HCT116 (cell line): Measurements from ENCODE around the gene DICER1.

Experiments used
- CBX3 ChIP-seq: IDR thresholded peaks from 2 replicates; pipeline ENCODE4 v1.6.1; 2012; ENCODE audit warnings: low read depth
- CTCF ChIP-seq, 3 experiments: fragments of 200-600 bp in 1 of 3; sonication (generic) in 1 of 3; IDR thresholded peaks in 2 of 3; conservative IDR thresholded peaks in 1 of 3; 2 replicates each; pipeline ENCODE4 v1.5.1; 2012 to 2017; ENCODE audit warnings: low read depth in 2 of 3, low read length in 2 of 3, antibody characterized with exemption in 1 of 3, borderline replicate concordance in 1 of 3, control low read depth in 1 of 3, mild to moderate bottlenecking in 1 of 3, mixed read lengths in 1 of 3, mixed run types in 1 of 3, moderate library complexity in 1 of 3; ENCODE audit not compliant: insufficient read depth in 1 of 3
- EZH2 ChIP-seq: fragments of 200-600 bp; sonication (generic); IDR thresholded peaks from 2 replicates; pipeline ENCODE4 v1.6.1; 2017; ENCODE audit warnings: antibody characterized with exemption, mixed run types
- EZH2phosphoT487 ChIP-seq: fragments of 200-600 bp; IDR thresholded peaks from 2 replicates; pipeline ENCODE4 v1.6.1; 2018; ENCODE audit warnings: antibody characterized with exemption, borderline replicate concordance
- MAX ChIP-seq: IDR thresholded peaks from 2 replicates; pipeline ENCODE4 v1.6.1; 2012
- POLR2A ChIP-seq: IDR thresholded peaks from 2 replicates; pipeline ENCODE4 v1.7.0; 2011; ENCODE audit warnings: borderline replicate concordance; ENCODE audit not compliant: insufficient read depth, insufficient read length; ENCODE audit errors: extremely low read depth
- RAD21 ChIP-seq: IDR thresholded peaks from 2 replicates; pipeline ENCODE4 v1.6.1; 2012; ENCODE audit warnings: low read depth, mild to moderate bottlenecking
- REST ChIP-seq: IDR thresholded peaks from 2 replicates; pipeline ENCODE4 v1.6.1; 2012; ENCODE audit warnings: low read depth
- TCF7L2 ChIP-seq: IDR thresholded peaks from 2 replicates; pipeline ENCODE4 v1.7.0; 2011; ENCODE audit warnings: borderline replicate concordance, inconsistent platforms; ENCODE audit not compliant: insufficient read depth, insufficient read length; ENCODE audit errors: extremely low read depth
- ZBTB33 ChIP-seq: IDR thresholded peaks from 2 replicates; pipeline ENCODE4 v1.6.1; 2011; ENCODE audit warnings: mild to moderate bottlenecking, low read length, moderate library complexity; ENCODE audit not compliant: insufficient replicate concordance; ENCODE audit errors: extremely low read depth

GRCh38 chr14:95122621-95122945 lies 34.7 kb downstream of the DICER1 start:
- TF ChIP-seq REST (no peak), EZH2phosphoT487 (no peak), CTCF (IDR thresholded peaks at IDR 0.05 in 2 of 3, conservative IDR thresholded peaks at IDR 0.05 in 1 of 3; ENCODE audit: borderline replicate concordance in 1 of 3, insufficient read depth in 1 of 3, low read depth in 2 of 3, low read length in 2 of 3) (no peak), EZH2 (no peak), RAD21 (no peak), CBX3 (no peak), ZBTB33 (no peak), TCF7L2 (no peak), MAX (no peak), POLR2A (no peak)
